HCT116 (cell line): ENCODE data around the gene PLPPR3. TPM values are rescaled to one million over a fixed set of nuclear protein-coding genes. Genes with fewer than 3 reads are reported as not detected.

Experiments used
- ATAC-seq: fragments of 200-7000 bp; cut with Tn5 transposase; 2 replicates; pipeline ENCODE4 v1.9.1; 2020; ENCODE audit warnings: mild to moderate bottlenecking, moderate library complexity
- BruUV-seq: library from RNA; stranded (reverse); fragments of 400-500 nt; replicated peaks from 2 replicates; lab custom pipeline; 2021; lab: Mats Ljungman, UMichigan
- CTCF ChIA-PET: fragments of 300-600 bp; sonication (Branson Sonifier 250); formaldehyde crosslinking; loops from one replicate; lab custom pipeline; 2021; ENCODE audit warnings: antibody characterized with exemption; lab: Charles Lee
- POLR2A ChIA-PET: fragments of 300-600, 350-600 bp; sonication (Branson Sonifier 250); formaldehyde crosslinking; loops from one replicate; lab custom pipeline; 2021; ENCODE audit warnings: antibody characterized with exemption; lab: Charles Lee
- RAD21 ChIA-PET, 2 experiments: fragments of 300-600 bp; sonication (Branson Sonifier 250); formaldehyde crosslinking; loops; one replicate each; lab custom pipeline; 2023; ENCODE audit warnings: low total read pairs in 2 of 2; ENCODE audit not compliant: uncharacterized antibody in 2 of 2, unreplicated experiment in 2 of 2, low non-redundant PET in 1 of 2; lab: Charles Lee
- DNase-seq: peaks from one replicate; pipeline ENCODE4 v3.0.0-alpha.2; 2010; ENCODE audit warnings: low read depth, low spot score
- H2AFZ ChIP-seq: fragments of 200-600 bp; shearing (Covaris generic), sonication (generic); 2 replicates; pipeline ENCODE4 v1.6.1; 2017; ENCODE audit warnings: low read depth, mixed run types, mixed read lengths, antibody characterized with exemption, low read length; ENCODE audit not compliant: poor library complexity, severe bottlenecking
- H3K27ac ChIP-seq: 2 replicates; pipeline ENCODE4 v1.5.1; 2012; ENCODE audit warnings: low read depth, low read length
- H3K27me3 ChIP-seq: fragments of 200-600 bp; sonication (generic); 2 replicates; pipeline ENCODE4 v1.6.1; 2016; ENCODE audit warnings: mixed run types, low read length, mixed read lengths; ENCODE audit not compliant: insufficient read depth
- H3K36me3 ChIP-seq, 2 experiments: fragments of 200-500 bp in 1 of 2; fragments of 200-600 bp in 1 of 2; sonication (Bioruptor generic) in 1 of 2; sonication (generic) in 1 of 2; 2 replicates each; pipeline versions ENCODE4 v1.5.1 to v1.6.1; 2014 to 2016; ENCODE audit warnings: low read length in 2 of 2, inconsistent platforms in 1 of 2, mixed read lengths in 1 of 2, mixed run types in 1 of 2; ENCODE audit not compliant: insufficient read depth in 2 of 2, control insufficient read depth in 1 of 2
- H3K4me1 ChIP-seq, 2 experiments: fragments of 200-600 bp in 1 of 2; sonication (generic) in 1 of 2; 2 replicates each; pipeline versions ENCODE4 v1.5.1 to v1.6.1; 2012 to 2017; ENCODE audit warnings: low read length in 2 of 2, inconsistent platforms in 1 of 2, mild to moderate bottlenecking in 1 of 2, mixed read lengths in 1 of 2, mixed run types in 1 of 2, moderate library complexity in 1 of 2; ENCODE audit not compliant: insufficient read depth in 2 of 2, control insufficient read depth in 1 of 2
- H3K4me2 ChIP-seq: fragments of 200-600 bp; sonication (generic); 2 replicates; pipeline ENCODE4 v1.6.1; 2017; ENCODE audit warnings: mixed run types, low read length, mixed read lengths
- H3K4me3 ChIP-seq, 2 experiments: fragments of 200-600 bp in 1 of 2; sonication (generic) in 1 of 2; replicated peaks in 1 of 2; 2 replicates each; pipeline ENCODE4 v1.5.1; 2011 to 2016; ENCODE audit warnings: low read length in 2 of 2, control low read depth in 1 of 2, low read depth in 1 of 2, mild to moderate bottlenecking in 1 of 2, mixed read lengths in 1 of 2, mixed run types in 1 of 2
- H3K79me2 ChIP-seq: fragments of 200-600 bp; sonication (generic); 2 replicates; pipeline ENCODE4 v1.6.1; 2017; ENCODE audit warnings: mild to moderate bottlenecking, mixed run types, low read length, moderate library complexity, mixed read lengths; ENCODE audit not compliant: insufficient read depth
- H3K9ac ChIP-seq: fragments of 200-600 bp; sonication (generic); 2 replicates; pipeline ENCODE4 v1.6.1; 2016; ENCODE audit warnings: low read length, mixed read lengths
- H3K9me2 ChIP-seq: fragments of 200-600 bp; sonication (generic), shearing (Covaris generic); 2 replicates; pipeline ENCODE4 v1.6.1; 2017; ENCODE audit warnings: mixed run types, mild to moderate bottlenecking, moderate library complexity; ENCODE audit not compliant: insufficient read depth
- H3K9me3 ChIP-seq, 2 experiments: fragments of 200-500 bp in 1 of 2; fragments of 200-600 bp in 1 of 2; sonication (Bioruptor generic) in 1 of 2; sonication (generic) in 1 of 2; 2 replicates each; pipeline ENCODE4 v1.6.1; 2014 to 2017; ENCODE audit warnings: low read length in 2 of 2, mixed read lengths in 2 of 2, inconsistent platforms in 1 of 2, low read depth in 1 of 2, mild to moderate bottlenecking in 1 of 2, mixed run types in 1 of 2, moderate library complexity in 1 of 2; ENCODE audit not compliant: control insufficient read depth in 1 of 2, insufficient read depth in 1 of 2
- H4K20me1 ChIP-seq: fragments of 200-600 bp; sonication (generic), shearing (Covaris generic); 2 replicates; pipeline ENCODE4 v1.6.1; 2017; ENCODE audit warnings: mixed run types, mild to moderate bottlenecking, moderate library complexity; ENCODE audit not compliant: insufficient read depth
- CBX3 ChIP-seq: IDR thresholded peaks from 2 replicates; pipeline ENCODE4 v1.6.1; 2012; ENCODE audit warnings: low read depth
- CEBPB ChIP-seq: IDR thresholded peaks from 2 replicates; pipeline ENCODE4 v1.6.1; 2012; ENCODE audit warnings: low read depth
- EGR1 ChIP-seq: IDR thresholded peaks from 2 replicates; pipeline ENCODE4 v1.6.1; 2012; ENCODE audit warnings: low read depth
- ELF1 ChIP-seq: IDR thresholded peaks from 2 replicates; pipeline ENCODE4 v1.6.1; 2012; ENCODE audit warnings: low read depth, borderline replicate concordance
- EZH2 ChIP-seq: fragments of 200-600 bp; sonication (generic); IDR thresholded peaks from 2 replicates; pipeline ENCODE4 v1.6.1; 2017; ENCODE audit warnings: antibody characterized with exemption, mixed run types
- EZH2phosphoT487 ChIP-seq: fragments of 200-600 bp; IDR thresholded peaks from 2 replicates; pipeline ENCODE4 v1.6.1; 2018; ENCODE audit warnings: antibody characterized with exemption, borderline replicate concordance
- FOSL1 ChIP-seq: IDR thresholded peaks from 2 replicates; pipeline ENCODE4 v1.6.1; 2012; ENCODE audit warnings: low read depth
- POLR2A ChIP-seq: IDR thresholded peaks from 2 replicates; pipeline ENCODE4 v1.7.0; 2011; ENCODE audit warnings: borderline replicate concordance; ENCODE audit not compliant: insufficient read depth, insufficient read length; ENCODE audit errors: extremely low read depth
- RAD21 ChIP-seq: IDR thresholded peaks from 2 replicates; pipeline ENCODE4 v1.6.1; 2012; ENCODE audit warnings: low read depth, mild to moderate bottlenecking
- SIN3A ChIP-seq: IDR thresholded peaks from 2 replicates; pipeline ENCODE4 v1.6.1; 2012; ENCODE audit warnings: low read depth
- SP1 ChIP-seq: IDR thresholded peaks from 2 replicates; pipeline ENCODE4 v1.6.1; 2012; ENCODE audit warnings: low read depth
- TCF7L2 ChIP-seq: IDR thresholded peaks from 2 replicates; pipeline ENCODE4 v1.7.0; 2011; ENCODE audit warnings: borderline replicate concordance, inconsistent platforms; ENCODE audit not compliant: insufficient read depth, insufficient read length; ENCODE audit errors: extremely low read depth
- YY1 ChIP-seq: IDR thresholded peaks from 2 replicates; pipeline ENCODE4 v1.6.1; 2011; ENCODE audit warnings: low read length, low read depth, moderate library complexity, mild to moderate bottlenecking; ENCODE audit not compliant: insufficient replicate concordance; ENCODE audit errors: extremely low read depth
- ZBTB33 ChIP-seq: IDR thresholded peaks from 2 replicates; pipeline ENCODE4 v1.6.1; 2011; ENCODE audit warnings: mild to moderate bottlenecking, low read length, moderate library complexity; ENCODE audit not compliant: insufficient replicate concordance; ENCODE audit errors: extremely low read depth
- ZFX ChIP-seq: fragments of 450-650 bp; IDR thresholded peaks from 2 replicates; pipeline ENCODE4 v1.6.1; 2017
- ZNF274 ChIP-seq: fragments of 200-500 bp; sonication (Bioruptor generic); IDR thresholded peaks from 2 replicates; pipeline ENCODE4 v1.6.1; 2014; ENCODE audit warnings: mild to moderate bottlenecking, low read depth, low read length, inconsistent platforms
- intact Hi-C: fragments of 100-400 bp; cut with micrococcal nuclease; formaldehyde crosslinking; loops from 2 replicates; pipeline ENCODE4 v1.10.0; 2022
- total RNA-seq: library from RNA; stranded (reverse); gene quantifications from one replicate; pipeline ENCODE4 v1.2.1, GENCODE V29; 2021; ENCODE audit not compliant: unreplicated experiment
- TF ChIP-seq, protein P1 (sequence below), 3 experiments: fragments of 200-600 bp in 1 of 3; sonication (generic) in 1 of 3; IDR thresholded peaks in 2 of 3; conservative IDR thresholded peaks in 1 of 3; 2 replicates each; pipeline ENCODE4 v1.5.1; 2012 to 2017; ENCODE audit warnings: low read depth in 2 of 3, low read length in 2 of 3, antibody characterized with exemption in 1 of 3, borderline replicate concordance in 1 of 3, control low read depth in 1 of 3, mild to moderate bottlenecking in 1 of 3, mixed read lengths in 1 of 3, mixed run types in 1 of 3, moderate library complexity in 1 of 3; ENCODE audit not compliant: insufficient read depth in 1 of 3
- TF ChIP-seq, protein P2 (sequence below): IDR thresholded peaks from 2 replicates; pipeline ENCODE4 v1.6.1; 2012

PLPPR3 gene
- total RNA-seq, 1 experiment from 2014 or later: 0.27 TPM

DNA sequence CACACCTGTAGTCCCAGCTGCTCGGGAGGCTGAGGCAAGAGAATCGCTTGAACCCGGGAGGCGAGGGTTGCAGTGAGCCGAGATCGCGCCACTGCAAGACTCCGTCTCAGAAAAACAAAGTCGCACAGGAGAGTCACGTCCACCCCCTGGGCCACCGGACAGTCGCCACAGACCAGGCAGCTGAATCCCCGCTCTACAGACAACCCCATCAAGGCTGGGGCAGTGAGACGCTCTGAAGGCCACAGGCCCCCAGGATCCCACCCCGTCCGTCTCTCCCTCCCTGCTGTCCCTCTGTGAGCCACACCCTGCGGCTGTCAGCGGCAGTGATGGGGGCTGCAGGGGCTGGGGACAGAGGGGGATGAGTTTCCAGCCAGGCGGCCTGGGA is 40.0 kb downstream of the PLPPR3 start:
- peak overlapping the region in 1 of 2 experiments; percentile 49; a peak in 2 of 4 replicates for H3K4me3 ChIP-seq
- POLR2A ChIA-PET: no interaction called here
- TF ChIP-seq POLR2A: no peak
- TF ChIP-seq, protein P1, sequence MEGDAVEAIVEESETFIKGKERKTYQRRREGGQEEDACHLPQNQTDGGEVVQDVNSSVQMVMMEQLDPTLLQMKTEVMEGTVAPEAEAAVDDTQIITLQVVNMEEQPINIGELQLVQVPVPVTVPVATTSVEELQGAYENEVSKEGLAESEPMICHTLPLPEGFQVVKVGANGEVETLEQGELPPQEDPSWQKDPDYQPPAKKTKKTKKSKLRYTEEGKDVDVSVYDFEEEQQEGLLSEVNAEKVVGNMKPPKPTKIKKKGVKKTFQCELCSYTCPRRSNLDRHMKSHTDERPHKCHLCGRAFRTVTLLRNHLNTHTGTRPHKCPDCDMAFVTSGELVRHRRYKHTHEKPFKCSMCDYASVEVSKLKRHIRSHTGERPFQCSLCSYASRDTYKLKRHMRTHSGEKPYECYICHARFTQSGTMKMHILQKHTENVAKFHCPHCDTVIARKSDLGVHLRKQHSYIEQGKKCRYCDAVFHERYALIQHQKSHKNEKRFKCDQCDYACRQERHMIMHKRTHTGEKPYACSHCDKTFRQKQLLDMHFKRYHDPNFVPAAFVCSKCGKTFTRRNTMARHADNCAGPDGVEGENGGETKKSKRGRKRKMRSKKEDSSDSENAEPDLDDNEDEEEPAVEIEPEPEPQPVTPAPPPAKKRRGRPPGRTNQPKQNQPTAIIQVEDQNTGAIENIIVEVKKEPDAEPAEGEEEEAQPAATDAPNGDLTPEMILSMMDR (IDR thresholded peaks at IDR 0.05 in 2 of 3, conservative IDR thresholded peaks at IDR 0.05 in 1 of 3; ENCODE audit: borderline replicate concordance in 1 of 3, insufficient read depth in 1 of 3, low read depth in 2 of 3, low read length in 2 of 3): no peak
- TF ChIP-seq CEBPB: no peak
- no peak for TF ChIP-seq EZH2phosphoT487
- no peak for TF ChIP-seq EGR1
- TF ChIP-seq EZH2: no peak
- TF ChIP-seq ZFX: no peak
- no peak for TF ChIP-seq ELF1
- TF ChIP-seq TCF7L2: no peak
- TF ChIP-seq SIN3A: no peak
- TF ChIP-seq FOSL1: no peak
- no peak for TF ChIP-seq ZBTB33
- no peak for TF ChIP-seq YY1
- TF ChIP-seq SP1: no peak
- TF ChIP-seq RAD21: no peak
- TF ChIP-seq, protein P2, sequence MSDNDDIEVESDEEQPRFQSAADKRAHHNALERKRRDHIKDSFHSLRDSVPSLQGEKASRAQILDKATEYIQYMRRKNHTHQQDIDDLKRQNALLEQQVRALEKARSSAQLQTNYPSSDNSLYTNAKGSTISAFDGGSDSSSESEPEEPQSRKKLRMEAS: no peak
- no peak for TF ChIP-seq ZNF274
- no peak for TF ChIP-seq CBX3
- no peaks in the 10 kb centered on the region for H4K20me1 ChIP-seq
- BruUV-seq: no TSS peak
- RAD21 ChIA-PET: no interaction called here
- CTCF ChIA-PET: no interaction called here
- no peak; the same call in 1 of the 2 replicates for ATAC-seq
- H3K9me2 ChIP-seq: no peaks in the 10 kb centered on the region
- H3K4me2 ChIP-seq: peak overlapping the region; percentile 93
- H3K79me2 ChIP-seq: no peaks in the 10 kb centered on the region
- peaks cover 30 to 38% of the 10 kb centered on the region in 2 experiments for H3K4me1 ChIP-seq
- no peaks in the 10 kb centered on the region for H3K9me3 ChIP-seq
- H2AFZ ChIP-seq: peak overlapping the region; percentile 95
- no peak for DNase-seq
- no peaks in the 10 kb centered on the region for H3K36me3 ChIP-seq
- no peaks in the 10 kb centered on the region for H3K27me3 ChIP-seq
- peak overlapping the region; percentile 65; the same call in 1 of the 2 replicates for H3K27ac ChIP-seq
- intact Hi-C loops: no loop called here
- H3K9ac ChIP-seq: peak overlapping the region; percentile 55
